IMR-90 (cell line): ENCODE data around the gene PC. TPM values are rescaled to one million over a fixed set of nuclear protein-coding genes. Genes with fewer than 3 reads are reported as not detected.

ENCODE experiments used
- ATAC-seq: fragments of 200-7000 bp; cut with Tn5 transposase; 2 replicates; pipeline ENCODE4 v1.9.1; 2020; ENCODE audit warnings: low read depth, mild to moderate bottlenecking, moderate library complexity
- BruUV-seq: library from RNA; stranded (reverse); fragments of 400-500 nt; replicated peaks from 2 replicates; lab custom pipeline; 2021; lab: Mats Ljungman, UMichigan
- CTCF ChIA-PET: fragments of 300-600 bp; formaldehyde crosslinking; extraction: SDS; loops from one replicate; lab custom pipeline; 2021; ENCODE audit warnings: antibody characterized with exemption; lab: Yijun Ruan, JAX
- POLR2A ChIA-PET: fragments of 300-600 bp; sonication (Branson Sonifier 250); formaldehyde crosslinking; loops from one replicate; lab custom pipeline; 2022; ENCODE audit warnings: antibody characterized with exemption; ENCODE audit not compliant: unreplicated experiment; lab: Charles Lee
- DNase-seq: peaks from one replicate; pipeline ENCODE4 v3.0.0; 2013
- H2AFZ ChIP-seq: replicated peaks from 2 replicates; pipeline ENCODE3; 2013; ENCODE audit warnings: low read length, mild to moderate bottlenecking; ENCODE audit not compliant: poor library complexity
- H2AK5ac ChIP-seq: 2 replicates; pipeline ENCODE4 v1.6.1; 2013; ENCODE audit warnings: low read depth, low read length, inconsistent platforms
- H2AK9ac ChIP-seq: replicated peaks from 2 replicates; pipeline ENCODE3; 2013; ENCODE audit warnings: mild to moderate bottlenecking, low read depth, low read length, moderate library complexity; ENCODE audit not compliant: poor library complexity
- H2BK120ac ChIP-seq: 2 replicates; pipeline ENCODE4 v1.6.1; 2013; ENCODE audit warnings: low read depth, low read length, inconsistent platforms
- H2BK15ac ChIP-seq: 3 replicates; pipeline ENCODE4 v1.6.1; 2013; ENCODE audit warnings: low read depth, low read length, inconsistent platforms
- H2BK20ac ChIP-seq: 2 replicates; pipeline ENCODE4 v1.6.1; 2013; ENCODE audit warnings: low read depth, mild to moderate bottlenecking, inconsistent platforms, low read length, moderate library complexity
- H2BK5ac ChIP-seq: 2 replicates; pipeline ENCODE4 v1.6.1; 2013; ENCODE audit warnings: mild to moderate bottlenecking, low read depth, low read length, inconsistent platforms; ENCODE audit not compliant: poor library complexity, severe bottlenecking
- H3K14ac ChIP-seq: replicated peaks from 2 replicates; pipeline ENCODE4 v1.6.1; 2013; ENCODE audit warnings: low read depth, low read length, inconsistent platforms
- H3K18ac ChIP-seq: 2 replicates; pipeline ENCODE4 v1.6.1; 2013; ENCODE audit warnings: low read depth, low read length, control low read depth
- H3K23ac ChIP-seq: 2 replicates; pipeline ENCODE4 v1.6.1; 2013; ENCODE audit warnings: low read depth, low read length, inconsistent platforms
- H3K27ac ChIP-seq: 2 replicates; pipeline ENCODE4 v1.5.1; 2013; ENCODE audit warnings: mild to moderate bottlenecking, control low read depth, low read length; ENCODE audit not compliant: insufficient read depth
- H3K27me3 ChIP-seq: 2 replicates; pipeline ENCODE4 v1.6.1; 2013; ENCODE audit warnings: low read length; ENCODE audit not compliant: control insufficient read depth, insufficient read depth
- H3K36me3 ChIP-seq: 2 replicates; pipeline ENCODE4 v1.6.1; 2013; ENCODE audit warnings: low read length, mixed read lengths; ENCODE audit not compliant: control insufficient read depth, insufficient read depth
- H3K4ac ChIP-seq: 2 replicates; pipeline ENCODE4 v1.6.1; 2013; ENCODE audit warnings: low read depth, low read length, inconsistent platforms
- H3K4me1 ChIP-seq: 2 replicates; pipeline ENCODE4 v1.6.1; 2013; ENCODE audit warnings: low read length, mixed read lengths; ENCODE audit not compliant: control insufficient read depth, insufficient read depth
- H3K4me2 ChIP-seq: 2 replicates; pipeline ENCODE4 v1.6.1; 2013; ENCODE audit warnings: low read depth, mild to moderate bottlenecking, control low read depth, low read length, moderate library complexity
- H3K4me3 ChIP-seq: 2 replicates; pipeline ENCODE4 v1.5.1; 2013; ENCODE audit warnings: low read depth, mild to moderate bottlenecking, control low read depth, low read length, moderate library complexity; ENCODE audit not compliant: insufficient read depth
- H3K56ac ChIP-seq: 2 replicates; pipeline ENCODE4 v1.6.1; 2013; ENCODE audit warnings: low read length, inconsistent platforms; ENCODE audit not compliant: insufficient read depth; ENCODE audit errors: extremely low read depth
- H3K79me1 ChIP-seq, 2 experiments: 2 replicates each; pipeline ENCODE4 v1.6.1; 2013; ENCODE audit warnings: low read length in 2 of 2, inconsistent platforms in 1 of 2, low read depth in 1 of 2
- H3K9ac ChIP-seq: 2 replicates; pipeline ENCODE4 v1.6.1; 2013; ENCODE audit warnings: low read depth, low read length, control low read depth
- H3K9me1 ChIP-seq: 2 replicates; pipeline ENCODE4 v1.6.1; 2013; ENCODE audit warnings: low read length, inconsistent platforms; ENCODE audit not compliant: insufficient read depth
- H3K9me3 ChIP-seq: 2 replicates; pipeline ENCODE4 v1.6.1; 2013; ENCODE audit warnings: low read length; ENCODE audit not compliant: control insufficient read depth, insufficient read depth
- H4K20me1 ChIP-seq: 2 replicates; pipeline ENCODE4 v1.6.1; 2013; ENCODE audit warnings: low read length, inconsistent platforms; ENCODE audit not compliant: insufficient read depth
- H4K5ac ChIP-seq: 2 replicates; pipeline ENCODE4 v1.6.1; 2013; ENCODE audit warnings: mild to moderate bottlenecking, low read depth, low read length, control low read depth
- H4K8ac ChIP-seq, 2 experiments: 2 replicates each; pipeline ENCODE4 v1.6.1; 2013; ENCODE audit warnings: low read depth in 2 of 2, low read length in 2 of 2, control low read depth in 1 of 2, inconsistent platforms in 1 of 2
- H4K91ac ChIP-seq: 2 replicates; pipeline ENCODE4 v1.6.1; 2013; ENCODE audit warnings: low read depth, low read length, inconsistent platforms; ENCODE audit not compliant: insufficient read depth
- BHLHE40 ChIP-seq: fragments of 150-350 bp; IDR thresholded peaks from 2 replicates; pipeline ENCODE4 v1.6.1; 2016; ENCODE audit warnings: mild to moderate bottlenecking, low read depth, low read length
- ELK1 ChIP-seq: fragments of 150-350 bp; IDR thresholded peaks from 2 replicates; pipeline ENCODE4 v1.6.1; 2016; ENCODE audit warnings: low read depth, mild to moderate bottlenecking, low read length, moderate library complexity, borderline replicate concordance
- FOS ChIP-seq: fragments of 150-350 bp; IDR thresholded peaks from 2 replicates; pipeline ENCODE4 v1.6.1; 2016; ENCODE audit warnings: low read depth, low read length
- MAFK ChIP-seq: IDR thresholded peaks from 2 replicates; pipeline ENCODE4 v1.6.1; 2012; ENCODE audit warnings: low read depth, low read length, improper control_type of control experiment
- MAZ ChIP-seq: IDR thresholded peaks from 2 replicates; pipeline ENCODE4 v1.6.1; 2012; ENCODE audit warnings: low read depth, mild to moderate bottlenecking, low read length, improper control_type of control experiment, moderate library complexity, borderline replicate concordance
- MXI1 ChIP-seq: IDR thresholded peaks from 2 replicates; pipeline ENCODE4 v1.6.1; 2012; ENCODE audit warnings: low read depth, mild to moderate bottlenecking, low read length, moderate library complexity, borderline replicate concordance
- NFE2L2 ChIP-seq: fragments of 150-350 bp; IDR thresholded peaks from 2 replicates; pipeline ENCODE4 v1.6.1; 2016; ENCODE audit warnings: low read depth, mild to moderate bottlenecking, low read length
- POLR2A ChIP-seq: IDR thresholded peaks from 2 replicates; pipeline ENCODE4 v1.6.1; 2012; ENCODE audit warnings: mild to moderate bottlenecking, low read depth, low read length
- RFX5 ChIP-seq: IDR thresholded peaks from 2 replicates; pipeline ENCODE4 v1.8.0; 2012; ENCODE audit warnings: low read depth, mild to moderate bottlenecking, low read length, moderate library complexity
- SMC3 ChIP-seq: fragments of 150-350 bp; IDR thresholded peaks from 2 replicates; pipeline ENCODE4 v1.6.1; 2016; ENCODE audit warnings: low read depth, mild to moderate bottlenecking, antibody characterized with exemption, low read length, moderate library complexity
- WGBS, 2 experiments: methylation state at CpG; one replicate each; pipeline versions ENCODE4 v1.1.5 to v1.1.7; 2013; ENCODE audit warnings: missing lambda C conversion rate in 2 of 2; ENCODE audit not compliant: insufficient read length in 1 of 2; ENCODE audit errors: extremely low coverage in 2 of 2; 5-methylcytosine and 5-hydroxymethylcytosine counted together
- dilution Hi-C: fragments of 300-500 bp; cut with HindIII; formaldehyde crosslinking; loops from one replicate; pipeline ENCODE4 v1.14.3; 2018; ENCODE audit warnings: low sequenced_read_pairs; ENCODE audit not compliant: unreplicated experiment
- in situ Hi-C: fragments of 300-500 bp; cut with MboI; formaldehyde crosslinking; loops from 3 replicates; pipeline ENCODE4 v1.14.3; 2019; ENCODE audit warnings: low sequenced_read_pairs, inconsistent platforms, mixed read lengths
- intact Hi-C: fragments of 100-400 bp; cut with micrococcal nuclease; formaldehyde crosslinking; loops from 2 replicates; pipeline ENCODE4 v1.10.0; 2022
- polyA plus RNA-seq, 3 experiments: library from polyadenylated mRNA; depleted of rRNA; stranded (reverse); fragments of >200 nt; gene quantifications; 2 replicates each; pipeline ENCODE4 v1.2.3, GENCODE V29; 2012; ENCODE audit warnings: low replicate concordance in 1 of 3
- total RNA-seq: library from RNA; depleted of rRNA; stranded (reverse); fragments of >200 nt; gene quantifications from 2 replicates; pipeline ENCODE4 v1.2.3, GENCODE V29; 2012
- TF ChIP-seq, protein P1 (sequence below): conservative IDR thresholded peaks from 2 replicates; pipeline ENCODE4 v1.5.1; 2012; ENCODE audit warnings: mild to moderate bottlenecking, low read depth, low read length, improper control_type of control experiment

Gene PC
- total and polyA plus RNA-seq, 2 of the 4 experiments (the other 2 are of a cell fraction), result 13.6 to 15.7 TPM

GRCh38 chr11:66962801-66963200, 4.6 kb upstream of the PC start:
- dilution Hi-C loops, result no loop called here

More at GRCh38 chr11:66962801-66963200, 4.6 kb upstream of the PC start:
- Histone ChIP-seq H3K4me2 (no peak overlapping the region), H3K23ac (no peak overlapping the region), H3K27me3 (no peaks in the 10 kb centered on the region), H3K56ac (no peak overlapping the region), H3K27ac (no peak overlapping the region), H2AFZ (no peak overlapping the region), H3K9me1 (peaks cover 8% of the 10 kb centered on the region), H3K36me3 (no peaks in the 10 kb centered on the region), H4K8ac (no peak overlapping the region), H3K4ac (no peak overlapping the region; the same call in 1 of the 2 replicates), H4K91ac (no peak overlapping the region), H4K20me1 (no peaks in the 10 kb centered on the region), H2BK15ac (0 out of 3 replicates have a peak overlapping the region, but pooled peaks have one; percentile 13), H2BK20ac (no peak overlapping the region), H2AK5ac (no peak overlapping the region), H2BK5ac (no peak overlapping the region), H3K9ac (no peak overlapping the region), H3K14ac (no peak overlapping the region), H2AK9ac (no peak overlapping the region), H3K4me1 (peaks cover 7% of the 10 kb centered on the region), H3K9me3 (no peaks in the 10 kb centered on the region), H3K79me1 (peaks cover 0 to under 1% of the 10 kb centered on the region in 2 experiments; a peak in 1 of 4 replicates), H4K5ac (no peak overlapping the region), H3K18ac (no peak overlapping the region), H3K4me3 (no peak overlapping the region), H2BK120ac (no peak overlapping the region)
- DNase-seq, result no peak
- WGBS, 2 experiments, result no CpG with 5 or more reads among the region's 5 CpGs
- TF ChIP-seq SMC3 (no peak), MXI1 (no peak), BHLHE40 (no peak), POLR2A (no peak), MAFK (no peak), NFE2L2 (no peak), RFX5 (no peak), FOS (no peak), MAZ (no peak), ELK1 (no peak)
- TF ChIP-seq, protein P1, sequence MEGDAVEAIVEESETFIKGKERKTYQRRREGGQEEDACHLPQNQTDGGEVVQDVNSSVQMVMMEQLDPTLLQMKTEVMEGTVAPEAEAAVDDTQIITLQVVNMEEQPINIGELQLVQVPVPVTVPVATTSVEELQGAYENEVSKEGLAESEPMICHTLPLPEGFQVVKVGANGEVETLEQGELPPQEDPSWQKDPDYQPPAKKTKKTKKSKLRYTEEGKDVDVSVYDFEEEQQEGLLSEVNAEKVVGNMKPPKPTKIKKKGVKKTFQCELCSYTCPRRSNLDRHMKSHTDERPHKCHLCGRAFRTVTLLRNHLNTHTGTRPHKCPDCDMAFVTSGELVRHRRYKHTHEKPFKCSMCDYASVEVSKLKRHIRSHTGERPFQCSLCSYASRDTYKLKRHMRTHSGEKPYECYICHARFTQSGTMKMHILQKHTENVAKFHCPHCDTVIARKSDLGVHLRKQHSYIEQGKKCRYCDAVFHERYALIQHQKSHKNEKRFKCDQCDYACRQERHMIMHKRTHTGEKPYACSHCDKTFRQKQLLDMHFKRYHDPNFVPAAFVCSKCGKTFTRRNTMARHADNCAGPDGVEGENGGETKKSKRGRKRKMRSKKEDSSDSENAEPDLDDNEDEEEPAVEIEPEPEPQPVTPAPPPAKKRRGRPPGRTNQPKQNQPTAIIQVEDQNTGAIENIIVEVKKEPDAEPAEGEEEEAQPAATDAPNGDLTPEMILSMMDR, result no peak
- ChIA-PET POLR2A (interaction anchor here (0.7 kb wide), 1 partner anchor 102 kb away, joined by 4 read pairs; no protein-coding TSS in a partner anchor), CTCF (no interaction called here)
- in situ Hi-C loops, result no loop called here
- no peak for ATAC-seq
- intact Hi-C loops, result no loop called here
- no TSS peak for BruUV-seq
